GM06990 (cell line): ENCODE results near the gene BANP.
"Not testable (repeated sequence)": the region's sequence is repeated elsewhere in the genome, so short reads cannot be mapped to it uniquely, and the experiment has no call there.

Experiments used
- DNase-seq: peaks from one replicate; pipeline ENCODE4 v3.0.0-alpha.2; 2011; ENCODE audit not compliant: insufficient read length; ENCODE audit errors: extremely low read depth
- H3K27me3 ChIP-seq: replicated peaks from 2 replicates; pipeline ENCODE4 v1.6.0; 2011; ENCODE audit warnings: low read length; ENCODE audit not compliant: control insufficient read depth, insufficient read depth
- H3K36me3 ChIP-seq: 2 replicates; pipeline ENCODE4 v1.5.1; 2011; ENCODE audit warnings: low read length; ENCODE audit not compliant: control insufficient read depth, insufficient read depth
- H3K4me3 ChIP-seq: replicated peaks from 2 replicates; pipeline ENCODE4 v1.5.1; 2011; ENCODE audit warnings: low read depth, mild to moderate bottlenecking, control low read depth, low read length
- CTCF ChIP-seq: IDR thresholded peaks from 2 replicates; pipeline ENCODE4 v1.5.1; 2011; ENCODE audit warnings: low read length, control low read depth, mild to moderate bottlenecking, inconsistent platforms; ENCODE audit not compliant: insufficient read depth, poor library complexity, severe bottlenecking

Gene BANP

GRCh38 chr16:88083582-88083981 is 132.3 kb downstream of the BANP start:
- no peak for DNase-seq
- no peaks in the 10 kb centered on the region for H3K27me3 ChIP-seq
- no peak for TF ChIP-seq CTCF
- H3K36me3 ChIP-seq = no peaks in the 10 kb centered on the region
- H3K4me3 ChIP-seq = no peak overlapping the region

- Histone ChIP-seq H3K27me3 (no peaks in the 10 kb centered on the region), H3K36me3 (no peaks in the 10 kb centered on the region), H3K4me3 (no peak overlapping the region)
- no peak for TF ChIP-seq CTCF
- no peak for DNase-seq
These were observed 133.6 kb downstream of the BANP start for GRCh38 chr16:88084881-88085280.

GRCh38 chr16:88086571-88087516 is 135.6 kb downstream of the BANP start:
- H3K4me3 ChIP-seq = no peak overlapping the region
- TF ChIP-seq CTCF = no peak
- H3K27me3 ChIP-seq = no peaks in the 10 kb centered on the region; the same call in 1 of the 2 replicates
- no peaks in the 10 kb centered on the region for H3K36me3 ChIP-seq
- DNase-seq = no peak

- DNase-seq = no peak
- H3K36me3 ChIP-seq = no peaks in the 10 kb centered on the region
- H3K4me3 ChIP-seq = no peak overlapping the region
- TF ChIP-seq CTCF = no peak
- no peaks in the 10 kb centered on the region; the same call in 1 of the 2 replicates for H3K27me3 ChIP-seq
These were observed 136.3 kb downstream of the BANP start for GRCh38 chr16:88087517-88087877.

- no peak for TF ChIP-seq CTCF
- DNase-seq = no peak
These were observed 136.9 kb downstream of the BANP start for GRCh38 chr16:88088161-88088581.

GRCh38 chr16:88088611-88089010 is 137.4 kb downstream of the BANP start:
- H3K4me3 ChIP-seq, H3K36me3 ChIP-seq, DNase-seq, H3K27me3 ChIP-seq: not testable (repeated sequence)

More at GRCh38 chr16:88088161-88088581, 136.9 kb downstream of the BANP start:
- H3K36me3 ChIP-seq = no peaks in the 10 kb centered on the region
- H3K4me3 ChIP-seq = no peak overlapping the region
- no peaks in the 10 kb centered on the region; the same call in 1 of the 2 replicates for H3K27me3 ChIP-seq

GRCh38 chr16:88089071-88089470 is 137.8 kb downstream of the BANP start:
- H3K4me3 ChIP-seq, H3K36me3 ChIP-seq, DNase-seq, H3K27me3 ChIP-seq: not testable (repeated sequence)

- DNase-seq, H3K36me3 ChIP-seq, H3K4me3 ChIP-seq, H3K27me3 ChIP-seq: not testable (repeated sequence)
These were observed 138.6 kb downstream of the BANP start for GRCh38 chr16:88089632-88090376.
